CD4-positive, alpha-beta T cell (primary cell): ENCODE results near the gene APOL2. TPM values are rescaled to one million over a fixed set of nuclear protein-coding genes. Genes with fewer than 3 reads are reported as not detected.

Experiments
- ATAC-seq: fragments of 200-7000 bp; cut with Tn5 transposase; one replicate; pipeline ENCODE4 v1.10.0; 2022; ENCODE audit warnings: mild to moderate bottlenecking; ENCODE audit not compliant: poor library complexity
- CTCF ChIA-PET: fragments of 350-600 bp; sonication (Branson Sonifier 250); formaldehyde crosslinking; loops from one replicate; lab custom pipeline; 2021; ENCODE audit warnings: antibody characterized with exemption, inconsistent platforms; lab: Charles Lee
- POLR2A ChIA-PET: fragments of 350-600 bp; sonication (Branson Sonifier 250); formaldehyde crosslinking; loops from one replicate; lab custom pipeline; 2021; ENCODE audit warnings: antibody characterized with exemption, inconsistent platforms; lab: Charles Lee
- DNase-seq, 14 experiments: peaks; one replicate each; pipeline ENCODE4 v3.0.0-alpha.2; 2013 to 2020; ENCODE audit warnings: mixed read lengths in 2 of 14
- H3K27ac ChIP-seq, 2 donors: one replicate each; pipeline versions ENCODE4 v1.5.1 to v1.7.0; 2013; ENCODE audit warnings: low read length in 2 of 2, low read depth in 1 of 2, mild to moderate bottlenecking in 1 of 2
- H3K27me3 ChIP-seq, 2 experiments: 1 replicate in 1 of 2; 2 replicates in 1 of 2; pipeline versions ENCODE4 v1.6.1 to v1.7.0; 2013; ENCODE audit warnings: low read length in 2 of 2, control low read depth in 1 of 2, mild to moderate bottlenecking in 1 of 2, moderate library complexity in 1 of 2; ENCODE audit not compliant: insufficient read depth in 2 of 2, control insufficient read depth in 1 of 2
- H3K36me3 ChIP-seq: one replicate; pipeline ENCODE4 v1.6.1; 2013; ENCODE audit warnings: low read length, control low read depth; ENCODE audit not compliant: insufficient read depth
- H3K4me1 ChIP-seq: one replicate; pipeline ENCODE4 v1.6.1; 2013; ENCODE audit warnings: low read length, control low read depth; ENCODE audit not compliant: insufficient read depth
- H3K4me3 ChIP-seq: one replicate; pipeline ENCODE4 v1.5.1; 2013; ENCODE audit warnings: mild to moderate bottlenecking, low read length, moderate library complexity
- H3K9me3 ChIP-seq, 2 experiments: 1 replicate in 1 of 2; 2 replicates in 1 of 2; pipeline versions ENCODE4 v1.6.1 to v1.7.0; 2013; ENCODE audit warnings: low read length in 2 of 2, mild to moderate bottlenecking in 2 of 2, control low read depth in 1 of 2, moderate library complexity in 1 of 2; ENCODE audit not compliant: control insufficient read depth in 1 of 2, insufficient read depth in 1 of 2
- H3K27ac Mint-ChIP-seq: one replicate; pipeline ENCODE4 v1.8.0; 2020; ENCODE audit warnings: mixed read lengths
- H3K27me3 Mint-ChIP-seq: one replicate; pipeline ENCODE4 v1.8.0; 2021; ENCODE audit warnings: mixed read lengths
- H3K36me3 Mint-ChIP-seq: one replicate; pipeline ENCODE4 v1.8.0; 2021; ENCODE audit warnings: low read depth, mixed read lengths
- H3K4me1 Mint-ChIP-seq: one replicate; pipeline ENCODE4 v1.8.0; 2021; ENCODE audit warnings: low read depth, mixed read lengths
- H3K4me3 Mint-ChIP-seq: one replicate; pipeline ENCODE4 v1.8.0; 2020; ENCODE audit warnings: mild to moderate bottlenecking, mixed read lengths
- H3K9me3 Mint-ChIP-seq: one replicate; pipeline ENCODE4 v1.8.0; 2020; ENCODE audit warnings: mixed read lengths
- CTCF ChIP-seq: fragments of 200-600 bp; IDR thresholded peaks from one replicate; pipeline ENCODE4 v1.8.0; 2022; ENCODE audit warnings: antibody characterized with exemption, mild to moderate bottlenecking
- intact Hi-C, 2 experiments: fragments of 100-400 bp; cut with DNase I in 1 of 2; cut with micrococcal nuclease in 1 of 2; formaldehyde crosslinking; loops; one replicate each; pipeline versions ENCODE4 v1.15.1 to v1.9.0; 2023 to 2025; cut with DNase I, micrococcal nuclease
- total RNA-seq, 174 experiments: library from RNA in 2 of 174; stranded (reverse) in 2 of 174; gene quantifications; one replicate each; pipeline ENCODE4 v1.2.3 and lab custom pipeline; 2021 to 2026

The APOL2 gene
- total RNA-seq, 2 experiments from 2014 or later = 17.8 to 21.8 TPM

GRCh38 chr22:36239150-36239400 lies 252 bp downstream of the APOL2 start:
- Mint-ChIP-seq H3K4me3 (peak overlapping the region; percentile 87), H3K9me3 (no peaks in the 10 kb centered on the region), H3K27ac (peak overlapping the region; percentile 90), H3K27me3 (no peaks in the 10 kb centered on the region), H3K4me1 (peaks cover 54% of the 10 kb centered on the region), H3K36me3 (peaks cover 46% of the 10 kb centered on the region)
- Histone ChIP-seq H3K4me1 (peaks cover 47% of the 10 kb centered on the region), H3K27ac (peak overlapping the region; percentile 67 to 79), H3K36me3 (peaks cover 26% of the 10 kb centered on the region), H3K4me3 (peak overlapping the region; percentile 89), H3K27me3 (no peaks in the 10 kb centered on the region), H3K9me3 (no peaks in the 10 kb centered on the region)
- ATAC-seq = peak; percentile 27
- ChIA-PET CTCF (interaction anchor here (0.6 to 2.6 kb wide), 11 partner anchors 10 to 268 kb away, joined by 3 to 11 read pairs (median 3); partner anchors contain the start of genes APOL1 and FOXRED2), POLR2A (interaction anchor here (0.9 to 2.7 kb wide), 17 partner anchors 12 to 939 kb away, joined by 3 to 21 read pairs (median 4); partner anchors contain the start of genes APOL1, APOL3, EIF3D and FOXRED2)
- DNase-seq = no peak
- TF ChIP-seq CTCF = no peak
- intact Hi-C loops = loop anchor here in 1 of 2 experiments (5.0 kb wide), 1 partner anchor 38 kb away; no protein-coding TSS in a partner anchor

- H3K4me1 Mint-ChIP-seq = peaks cover 55% of the 10 kb centered on the region
- peak overlapping the region; percentile 90 for H3K27ac Mint-ChIP-seq
- H3K9me3 Mint-ChIP-seq = no peaks in the 10 kb centered on the region
- no peaks in the 10 kb centered on the region for H3K27me3 Mint-ChIP-seq
- Histone ChIP-seq H3K4me1 (peaks cover 47% of the 10 kb centered on the region), H3K36me3 (peaks cover 28% of the 10 kb centered on the region), H3K27ac (peak overlapping the region; percentile 67 to 79), H3K4me3 (peak overlapping the region; percentile 89), H3K27me3 (no peaks in the 10 kb centered on the region), H3K9me3 (no peaks in the 10 kb centered on the region)
- intact Hi-C loops = loop anchor here in 1 of 2 experiments (5.0 kb wide), 1 partner anchor 39 kb away; no protein-coding TSS in a partner anchor
- DNase-seq (peak in 2 of 14 experiments; percentile 34 to 37), ATAC-seq (no peak)
- ChIA-PET POLR2A (interaction anchor here (0.8 to 2.7 kb wide), 17 partner anchors 11 to 939 kb away, joined by 3 to 21 read pairs (median 4); partner anchors contain the start of genes APOL1, APOL3, EIF3D and FOXRED2), CTCF (interaction anchor here (0.6 to 2.6 kb wide), 14 partner anchors 10 to 272 kb away, joined by 3 to 11 read pairs (median 3); partner anchors contain the start of genes APOL1 and FOXRED2)
- H3K36me3 Mint-ChIP-seq = peaks cover 51% of the 10 kb centered on the region
- peak overlapping the region; percentile 87 for H3K4me3 Mint-ChIP-seq
- no peak for TF ChIP-seq CTCF
Observed at GRCh38 chr22:36238373-36239149, 766 bp downstream of the APOL2 start.

- peak overlapping the region; percentile 90 for H3K27ac Mint-ChIP-seq
- H3K27ac ChIP-seq = peak overlapping the region; percentile 67 to 79
- intact Hi-C loops = loop anchor here in 1 of 2 experiments (5.0 kb wide), 1 partner anchor 40 kb away; no protein-coding TSS in a partner anchor
- H3K4me3 Mint-ChIP-seq = peak overlapping the region; percentile 87
- no peaks in the 10 kb centered on the region for H3K27me3 Mint-ChIP-seq
- no peak for TF ChIP-seq CTCF
- H3K4me1 Mint-ChIP-seq = peaks cover 55% of the 10 kb centered on the region
- peaks cover 36% of the 10 kb centered on the region for H3K36me3 ChIP-seq
- POLR2A ChIA-PET = interaction anchor here (0.8 to 2.7 kb wide), 7 partner anchors 16 to 538 kb away, joined by 3 to 21 read pairs (median 5); partner anchors contain the start of genes APOL1 and IFT27
- no peaks in the 10 kb centered on the region for H3K9me3 Mint-ChIP-seq
- CTCF ChIA-PET = interaction anchor here (0.9 to 2.4 kb wide), 5 partner anchors 40 to 273 kb away, joined by 3 to 5 read pairs (median 3); no protein-coding TSS in a partner anchor
- H3K4me3 ChIP-seq = peak overlapping the region; percentile 89
- no peaks in the 10 kb centered on the region for H3K27me3 ChIP-seq
- H3K4me1 ChIP-seq = peaks cover 50% of the 10 kb centered on the region
- H3K9me3 ChIP-seq = no peaks in the 10 kb centered on the region
- ATAC-seq = no peak
- DNase-seq = peak in 3 of 14 experiments; percentile 39 to 62 (median 47)
- peaks cover 59% of the 10 kb centered on the region for H3K36me3 Mint-ChIP-seq
Observed at GRCh38 chr22:36237462-36238372, 1.6 kb downstream of the APOL2 start.
